NCI-H526 (cell line): ENCODE data around the gene MTX3.

ENCODE experiments used
- DNase-seq, 2 experiments: peaks; one replicate each; lab custom pipeline; 2025; lab: John Stamatoyannopoulos, UW

The MTX3 gene

DNA sequence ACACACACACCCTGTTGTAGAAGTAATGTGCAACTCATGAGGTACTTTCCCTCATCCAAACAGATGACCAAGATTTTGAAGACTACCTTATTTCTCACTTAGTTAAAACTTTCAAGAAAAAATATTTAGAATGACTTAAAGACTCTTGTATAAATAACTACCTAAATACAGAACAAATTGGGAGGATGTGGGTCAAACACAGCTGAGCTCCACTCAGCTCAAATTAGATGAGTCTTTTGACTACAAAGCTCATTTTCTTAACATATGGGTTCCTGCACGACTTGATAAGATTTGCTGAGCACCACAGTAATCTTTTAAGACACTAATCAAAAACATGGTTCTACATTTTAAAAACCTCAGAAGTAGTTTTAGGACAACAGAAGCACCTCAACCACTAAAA lies 8.9 kb downstream of the MTX3 start:
- DNase-seq, result no peak

DNA sequence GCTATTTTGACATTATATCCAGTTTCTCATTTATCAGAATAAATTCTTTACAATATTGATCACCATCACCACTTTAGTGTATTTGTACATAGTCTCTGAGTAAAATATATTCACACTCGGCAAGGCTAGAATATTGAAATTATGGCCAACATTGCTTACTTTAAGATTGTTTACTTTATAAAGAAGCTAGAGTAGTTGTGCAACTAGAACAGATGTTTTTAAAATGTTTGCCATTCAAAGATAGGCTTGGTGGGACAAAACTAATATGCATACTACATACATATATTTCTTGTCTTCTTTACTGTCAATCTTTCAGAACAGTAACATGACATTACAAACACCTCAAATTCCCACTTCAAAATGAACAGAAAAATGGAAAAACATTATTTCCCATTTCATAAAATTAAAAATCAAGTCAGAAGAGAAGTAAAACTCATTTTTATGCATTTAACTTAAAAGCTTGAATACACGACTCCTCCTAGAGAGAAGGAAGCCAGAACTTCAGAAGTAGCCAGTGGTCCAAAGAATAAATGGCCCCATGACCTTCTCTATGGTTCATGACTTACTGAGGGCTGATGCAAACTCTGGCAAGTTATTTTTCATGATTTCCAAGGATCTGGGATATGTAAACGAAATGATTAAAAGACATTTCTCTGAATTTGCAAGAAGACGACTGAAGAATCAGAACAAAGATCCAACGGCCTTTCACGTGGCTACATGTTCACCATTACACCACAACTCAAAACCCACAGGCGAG lies 14.1 kb downstream of the MTX3 start:
- DNase-seq, result no peak

DNA sequence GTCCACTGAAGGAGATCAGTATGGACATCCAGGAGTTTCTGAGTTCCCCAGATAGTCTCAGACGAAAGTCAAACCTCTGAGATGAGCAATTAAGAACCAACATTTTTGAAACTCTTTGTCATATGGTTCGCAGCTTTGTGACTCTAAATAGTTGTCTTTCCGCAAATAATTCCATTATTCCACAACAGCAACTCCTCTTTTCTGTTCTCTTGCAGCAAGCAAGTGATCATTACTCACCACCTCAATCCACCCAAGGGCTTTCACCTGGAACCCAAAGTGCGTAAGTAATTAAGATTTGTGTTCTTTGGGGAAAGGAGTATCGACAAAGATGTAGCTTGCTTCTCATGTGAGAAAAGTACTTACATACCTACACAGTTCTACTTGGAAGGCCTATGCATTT lies 15.6 kb downstream of the MTX3 start:
- no peak for DNase-seq

DNA sequence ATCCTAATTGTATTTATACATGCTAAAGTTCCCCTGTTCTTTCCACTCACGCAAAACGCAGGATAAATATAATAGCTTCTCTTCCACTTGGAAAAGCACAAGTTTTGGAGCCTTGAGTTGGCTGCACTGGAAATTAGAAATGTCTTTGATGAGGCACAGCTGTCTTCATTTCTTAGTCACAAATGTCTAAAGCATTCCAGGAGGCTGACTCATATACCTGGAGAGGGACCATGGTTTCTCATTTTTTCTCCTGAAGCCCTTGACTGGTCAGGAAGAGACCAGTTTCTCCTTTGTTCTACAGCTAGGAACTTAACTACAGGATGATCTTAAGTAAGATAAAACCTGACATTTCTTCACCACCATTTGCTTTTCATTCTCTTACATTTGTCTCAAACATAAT lies 16.2 kb downstream of the MTX3 start:
- DNase-seq, result no peak

DNA sequence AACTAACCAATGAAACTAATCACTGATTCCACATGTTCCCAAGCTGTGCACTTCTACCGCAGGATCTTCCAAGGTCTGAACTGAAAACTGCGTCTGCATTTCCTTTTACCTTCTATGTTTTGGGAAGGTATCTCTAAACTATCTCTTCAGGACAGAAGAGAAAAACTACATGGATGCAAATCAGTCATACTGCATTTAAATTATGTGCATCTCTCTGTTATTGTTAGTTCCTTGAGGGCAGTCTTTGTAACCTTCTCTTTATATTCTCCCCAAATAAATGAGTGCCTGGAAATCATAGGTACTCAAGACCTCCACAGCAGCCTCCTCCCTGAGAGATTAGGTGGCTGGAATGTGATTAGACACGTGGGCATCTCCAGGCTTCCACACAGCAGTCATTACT lies 17.1 kb downstream of the MTX3 start:
- no peak for DNase-seq

DNA sequence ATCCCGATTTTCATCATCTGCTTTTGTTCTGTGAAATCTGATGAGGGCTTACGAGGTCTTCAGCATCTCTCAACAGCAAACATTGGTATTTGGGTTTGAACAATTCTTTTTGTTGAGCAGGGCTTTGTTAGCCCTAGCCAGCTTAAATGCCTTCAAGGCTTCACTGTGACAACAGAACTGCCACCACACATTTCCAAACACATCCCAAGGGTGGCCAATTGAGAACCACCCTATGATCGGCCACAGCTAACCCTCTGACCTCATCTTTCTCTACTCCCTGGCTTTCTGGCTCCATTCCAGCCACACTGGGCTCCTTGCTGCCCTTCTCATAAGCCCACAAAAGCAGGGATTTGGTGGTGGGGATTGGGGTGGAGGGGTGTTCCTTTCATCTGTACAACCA lies 17.6 kb downstream of the MTX3 start:
- no peak for DNase-seq

DNA sequence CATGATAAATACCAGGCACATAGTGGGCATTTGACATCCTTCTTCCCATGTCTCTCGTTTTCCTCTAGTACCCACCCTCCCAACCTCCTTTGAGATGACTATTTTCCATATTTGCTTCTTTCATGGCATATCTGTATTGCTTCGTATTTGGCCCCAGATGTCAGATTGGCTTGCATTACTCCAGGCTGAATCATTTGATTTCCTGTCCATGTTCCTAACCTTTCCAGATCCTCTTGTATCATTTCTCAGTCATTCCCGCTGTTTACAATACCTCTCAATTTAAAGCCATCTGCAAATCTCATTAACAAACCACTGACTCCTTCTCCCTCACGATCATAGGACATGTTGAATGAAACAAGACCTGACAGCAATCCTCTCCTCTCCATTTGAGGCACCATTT lies 19.9 kb downstream of the MTX3 start:
- no peak for DNase-seq

DNA sequence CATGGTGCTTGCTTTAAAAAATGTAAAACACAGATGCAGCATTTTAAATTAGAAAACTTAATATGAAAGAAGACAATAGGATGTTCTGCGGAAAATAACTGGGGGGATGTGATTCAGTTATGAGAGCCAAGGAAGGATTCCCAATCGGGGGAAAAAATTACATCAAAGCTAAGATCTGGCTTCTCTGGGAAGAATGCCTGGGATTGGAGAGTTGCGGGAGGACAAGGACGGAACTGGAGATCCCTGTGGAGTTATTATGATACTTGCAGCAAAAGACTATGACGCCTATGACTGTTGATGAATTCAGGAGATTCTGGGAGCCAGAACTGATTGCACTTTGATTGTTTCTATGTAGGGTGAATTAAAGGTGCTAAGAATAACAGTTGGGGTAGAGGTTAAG lies 24.6 kb downstream of the MTX3 start:
- no peak for DNase-seq

DNA sequence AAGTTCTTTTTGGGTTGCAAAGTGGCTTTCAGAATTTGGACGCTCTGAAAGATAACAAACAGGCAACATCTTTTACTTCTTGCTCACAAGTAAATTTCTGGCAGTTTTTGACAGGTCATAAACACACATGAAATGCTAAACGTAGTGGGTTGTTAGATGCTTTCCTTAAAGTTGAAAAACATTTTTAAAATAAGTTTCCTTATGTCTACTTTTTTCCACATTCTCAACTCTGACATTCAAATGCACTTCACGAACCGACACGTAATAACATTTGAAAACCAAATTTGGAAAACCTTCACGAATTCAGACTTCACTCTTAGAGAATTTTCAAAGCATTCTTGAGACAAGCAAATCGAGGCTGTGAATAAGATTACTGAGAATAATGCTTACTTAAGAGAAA lies 26.9 kb downstream of the MTX3 start:
- no peak for DNase-seq

DNA sequence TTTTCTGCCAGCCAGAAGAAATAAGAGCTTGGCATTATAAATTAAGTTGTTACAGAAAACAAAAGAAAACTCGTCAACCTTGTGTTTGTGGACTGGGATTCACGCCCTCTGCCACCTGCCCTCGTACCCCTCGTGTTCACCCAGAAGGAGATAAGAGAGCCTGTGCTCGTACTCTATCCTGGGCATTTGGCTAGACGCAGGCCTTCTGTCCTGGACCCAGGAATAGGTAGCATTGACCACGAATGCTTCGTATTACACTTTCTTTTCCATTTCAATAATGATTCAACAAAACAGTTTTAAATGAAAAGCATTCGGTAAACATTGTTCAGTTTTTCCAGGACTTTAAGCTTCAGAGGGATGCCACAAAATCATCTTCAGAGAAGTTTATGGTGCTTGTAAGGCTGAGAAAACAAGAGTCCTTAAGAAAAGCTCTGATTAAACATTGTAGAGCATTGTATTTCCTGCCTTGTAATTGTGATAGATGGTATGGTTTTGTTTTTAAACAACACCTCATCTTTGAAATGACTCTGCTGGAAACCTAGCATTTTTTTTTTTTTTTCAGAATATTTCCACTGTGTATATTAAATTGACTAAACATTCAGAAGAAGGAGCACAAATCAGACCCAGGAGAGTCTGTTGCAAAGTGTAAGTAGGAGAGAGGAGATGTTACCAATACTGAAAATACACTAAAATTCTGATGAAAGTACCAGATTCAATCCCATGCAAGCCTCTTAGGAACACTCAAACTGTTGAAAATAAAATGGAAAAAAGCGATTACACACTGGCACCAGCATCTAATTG lies 27.6 kb downstream of the MTX3 start:
- DNase-seq, result no peak

DNA sequence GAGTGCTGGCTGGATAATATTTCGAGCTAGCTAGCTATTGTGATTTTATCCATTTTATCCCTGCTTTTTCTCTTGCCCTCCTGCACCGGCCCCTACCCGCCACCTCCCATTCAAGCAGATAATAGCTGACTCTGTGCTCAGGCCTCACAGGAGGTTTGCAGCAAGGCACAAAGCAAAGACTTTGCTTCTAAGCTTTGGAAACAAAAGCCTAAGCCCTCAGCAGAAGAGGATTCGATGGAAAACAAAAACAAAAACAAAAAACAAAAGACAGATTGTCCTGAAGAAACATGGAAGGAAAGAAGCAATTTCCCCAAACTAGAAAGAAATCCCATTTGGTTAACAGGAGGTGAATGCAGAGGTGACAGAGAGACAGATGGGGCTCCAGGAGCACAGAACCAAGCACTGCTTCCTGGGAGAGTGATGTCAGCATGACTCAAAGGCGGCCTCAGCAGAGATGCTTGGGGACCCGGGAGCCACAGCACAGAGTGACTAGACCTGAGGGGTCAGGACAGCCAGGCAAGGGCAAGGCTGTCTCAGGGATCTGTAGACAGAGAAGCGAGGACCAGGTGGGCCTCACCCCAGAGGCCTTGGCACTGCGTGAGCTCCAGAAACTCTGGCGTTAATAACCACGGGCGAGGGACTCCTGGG lies 28.4 kb downstream of the MTX3 start:
- no peak for DNase-seq

DNA sequence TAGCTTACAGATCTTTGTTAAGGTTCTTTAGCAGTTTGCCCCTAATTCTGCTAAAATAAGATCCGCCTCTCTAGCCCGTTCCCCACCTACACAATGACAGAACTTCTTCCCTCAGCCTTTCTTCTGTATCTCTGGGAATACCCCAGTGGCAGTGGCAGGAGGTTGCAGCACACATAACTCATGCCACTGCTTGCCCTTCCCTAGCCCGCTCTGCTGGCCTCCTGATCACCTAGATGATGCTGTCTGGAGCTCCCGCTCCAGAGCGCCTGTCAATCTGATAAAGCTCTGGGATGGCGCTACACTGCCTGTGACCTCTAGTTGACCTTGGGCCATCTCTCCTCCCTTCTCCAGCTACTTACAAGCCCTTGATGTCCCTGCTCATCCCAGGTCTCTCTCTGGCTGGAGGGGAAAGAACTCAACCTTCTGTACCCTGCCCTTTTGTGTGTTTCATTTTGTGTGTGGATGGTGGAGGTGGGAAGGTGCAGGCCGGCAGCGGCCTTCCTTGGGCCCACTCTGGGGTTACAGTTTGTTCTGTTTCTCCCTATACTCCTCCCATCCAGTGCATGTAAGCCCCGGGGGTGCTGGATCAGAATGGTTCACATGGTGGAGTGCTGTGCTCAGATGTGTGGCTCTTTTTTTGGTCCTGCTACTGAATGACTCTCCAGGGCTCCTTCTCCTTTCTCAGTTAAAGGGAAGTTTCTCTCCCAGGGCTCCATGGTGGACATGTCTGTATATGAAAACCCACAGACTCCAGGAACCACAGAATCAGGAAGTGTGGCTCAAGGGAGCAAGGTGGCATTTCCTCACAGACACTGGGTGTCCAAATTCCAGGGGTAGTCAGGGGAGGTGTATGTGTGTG lies 29.1 kb downstream of the MTX3 start:
- DNase-seq, result no peak

DNA sequence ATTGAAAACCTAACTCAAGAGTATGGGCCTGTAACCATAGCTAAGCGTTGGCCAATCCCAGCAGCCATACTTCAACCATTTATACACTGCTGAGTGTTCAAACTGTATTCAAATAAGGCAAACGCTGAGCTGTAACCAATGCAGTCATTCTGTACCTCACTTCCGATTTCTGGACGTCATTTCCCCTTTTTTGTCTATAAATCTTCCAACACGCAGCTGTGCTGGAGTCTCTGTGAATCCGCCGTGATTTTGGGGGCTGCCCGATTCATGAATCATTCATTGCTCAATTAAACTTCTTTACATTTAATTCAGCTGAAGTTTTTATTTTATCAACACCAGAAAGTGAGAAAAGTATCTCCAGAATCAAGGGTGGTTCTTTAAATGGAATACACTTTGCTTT lies 31.7 kb downstream of the MTX3 start:
- DNase-seq, result no peak

DNA sequence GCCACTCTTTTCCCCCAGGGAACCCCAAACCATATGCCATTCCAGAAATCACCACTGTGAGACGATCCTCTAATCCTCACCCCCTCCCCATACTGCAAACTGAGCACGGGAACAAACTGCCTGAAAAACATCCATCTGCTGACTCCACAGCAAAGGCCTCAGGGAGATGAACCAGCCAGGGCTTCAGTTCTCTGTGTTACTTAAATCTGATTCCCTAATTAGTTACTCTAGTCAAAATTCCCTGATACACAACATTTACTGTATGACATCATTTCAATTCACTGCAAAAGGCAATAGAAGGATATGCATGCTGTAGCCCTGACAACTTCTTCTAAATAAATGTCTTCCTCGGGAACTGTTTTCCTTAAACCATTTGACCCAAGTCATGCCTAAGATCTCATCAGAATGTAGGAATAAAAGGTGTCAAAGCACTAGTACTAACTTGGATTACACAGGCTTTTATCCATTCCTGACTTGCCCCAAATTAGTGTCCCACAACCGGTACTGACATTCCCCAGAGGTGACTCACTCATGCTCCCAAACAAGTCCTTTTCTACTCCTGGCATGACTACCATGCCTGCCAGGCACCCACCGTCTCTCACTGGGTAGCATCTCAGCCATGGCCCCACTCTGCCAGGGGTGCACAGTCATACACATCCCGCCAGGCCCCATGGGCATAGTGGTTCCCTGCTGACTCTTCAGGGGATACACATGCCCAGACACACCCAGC lies 35.0 kb downstream of the MTX3 start:
- no peak for DNase-seq

DNA sequence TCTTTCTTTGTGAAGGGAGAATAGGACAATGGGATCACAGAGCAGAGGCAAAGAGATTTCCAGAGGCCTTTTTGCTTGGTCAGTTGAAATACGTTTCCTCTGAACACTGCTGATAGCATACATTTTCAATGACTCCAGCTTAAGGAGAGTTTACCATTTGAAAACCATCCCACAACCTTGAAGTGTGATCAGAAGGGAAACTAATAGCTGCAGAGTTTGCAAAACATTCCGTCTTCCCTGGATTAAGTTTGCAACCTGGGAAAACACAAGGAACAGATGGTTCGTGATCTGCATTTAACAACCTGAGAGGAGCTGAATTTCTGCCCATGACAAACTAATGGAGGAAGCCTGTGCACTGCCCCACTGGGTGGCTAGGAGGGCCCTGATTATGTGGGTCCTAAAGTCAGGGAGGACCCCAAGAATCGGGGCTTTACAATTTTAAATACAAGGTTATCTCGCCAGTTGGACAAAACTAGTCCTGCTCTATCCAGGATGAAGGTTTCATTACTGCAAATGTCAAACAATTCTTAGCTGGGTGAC lies 35.6 kb downstream of the MTX3 start:
- DNase-seq, result no peak

DNA sequence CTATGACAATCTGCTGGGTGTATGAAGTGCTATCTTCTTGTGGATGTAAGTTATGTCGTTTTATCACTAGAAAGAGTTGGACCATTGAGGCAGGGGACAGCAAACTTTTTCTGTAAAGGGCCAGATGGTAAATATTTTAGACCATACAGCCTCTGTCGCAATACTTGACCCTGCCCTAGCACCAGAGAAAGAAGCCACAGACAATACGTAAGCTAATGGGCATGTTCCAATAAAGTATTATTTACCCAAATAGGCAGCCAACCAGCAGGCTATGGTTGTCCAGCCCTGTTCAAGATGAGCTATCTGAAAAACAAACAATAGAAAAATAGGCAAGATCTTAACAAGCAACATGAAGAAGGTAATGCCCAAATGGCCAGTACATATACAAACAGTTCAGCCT lies 36.4 kb downstream of the MTX3 start:
- DNase-seq, result no peak

DNA sequence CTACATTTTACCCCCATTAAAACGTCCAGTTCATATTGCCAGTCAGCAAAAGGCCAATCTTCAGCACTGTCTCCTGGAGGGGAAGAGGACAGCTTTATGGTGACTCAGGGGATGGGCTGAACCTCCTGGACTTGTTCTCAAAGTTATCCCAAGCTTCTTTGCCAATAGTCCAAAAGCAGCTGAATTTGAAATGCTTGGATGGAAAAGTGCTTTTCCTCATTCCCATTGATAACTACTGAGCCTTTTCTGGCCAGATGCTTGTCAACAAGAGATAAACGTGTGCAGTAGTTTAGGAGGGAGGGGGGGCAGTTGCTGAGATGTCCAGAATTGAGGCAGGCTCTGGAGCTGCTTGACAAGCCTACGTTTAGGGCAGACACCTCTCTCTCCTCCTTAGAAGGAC lies 43.5 kb downstream of the MTX3 start:
- DNase-seq, result no peak

DNA sequence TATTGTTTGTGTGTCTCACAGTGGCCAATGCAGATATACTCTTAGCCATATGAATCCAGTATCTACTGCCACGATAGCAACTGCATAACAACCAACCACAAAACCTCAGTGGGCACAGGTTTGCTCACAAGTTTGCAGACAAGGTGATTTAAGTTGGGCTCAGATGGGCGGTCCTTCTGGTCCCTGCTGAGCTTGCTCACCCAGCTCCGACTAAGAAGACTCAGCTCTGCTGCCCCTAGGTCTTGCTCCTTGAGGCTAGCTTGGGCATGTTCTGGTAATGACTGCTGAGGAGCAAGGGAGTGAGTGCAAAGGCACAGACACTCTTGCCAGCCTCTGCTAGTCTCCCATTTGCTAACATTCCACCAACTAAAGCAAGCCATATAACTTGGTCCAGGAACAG lies 52.6 kb downstream of the MTX3 start:
- no peak for DNase-seq

DNA sequence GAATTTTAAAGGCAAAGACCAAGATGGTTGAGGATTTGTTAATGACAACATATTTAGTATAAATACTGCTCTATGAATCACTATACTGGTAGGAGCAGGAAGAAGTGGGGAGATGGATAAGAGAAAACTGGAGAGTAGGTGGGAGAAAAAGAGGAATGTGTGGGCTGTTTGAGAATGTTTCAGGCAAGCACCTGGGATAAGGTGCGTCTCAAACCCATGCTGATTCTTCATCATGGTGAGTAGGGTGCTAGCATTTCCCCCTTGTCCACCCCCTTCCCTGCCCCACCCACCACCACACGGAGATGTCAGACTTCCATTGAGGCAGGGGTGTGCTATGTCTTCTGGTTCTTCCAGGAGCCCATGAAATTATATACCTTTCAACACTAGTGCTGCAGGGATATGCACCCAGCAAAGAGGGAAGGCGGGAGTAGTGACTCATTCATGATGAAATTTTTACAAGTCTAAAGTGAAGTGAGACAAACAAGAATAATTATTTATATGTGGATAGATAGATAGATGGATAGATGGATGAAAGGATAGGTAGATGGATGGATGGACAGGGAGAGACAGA lies 54.3 kb downstream of the MTX3 start:
- DNase-seq, result no peak

DNA sequence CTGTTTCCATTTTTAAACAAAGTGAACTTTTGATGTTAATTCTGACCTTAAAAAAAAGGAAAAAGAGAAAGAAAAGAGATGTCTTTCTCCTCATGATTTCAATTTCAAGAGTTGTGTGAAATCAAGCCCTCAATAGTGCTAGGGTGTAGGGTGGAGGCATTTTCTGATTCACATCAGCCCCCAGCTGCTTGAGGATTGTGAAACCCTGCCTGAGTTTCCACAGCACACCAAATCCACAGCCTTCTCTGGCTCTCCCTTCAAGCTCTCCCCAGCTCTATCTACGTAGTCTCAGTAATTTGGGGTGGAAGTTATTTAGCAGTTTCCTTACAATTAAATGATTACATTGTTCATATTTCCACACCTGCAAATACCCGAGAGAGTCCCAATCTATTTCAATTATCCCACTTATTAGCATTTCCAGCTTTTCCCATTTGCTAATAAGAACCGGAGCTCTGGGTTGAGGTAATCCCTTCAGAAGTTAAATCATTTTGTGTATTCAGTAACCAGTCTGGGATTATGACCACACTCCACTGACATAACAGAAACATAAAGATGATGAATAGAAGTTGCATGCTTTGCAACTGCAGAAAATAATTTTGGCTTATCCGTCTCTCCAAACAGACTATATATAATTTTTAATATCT lies 54.9 kb downstream of the MTX3 start:
- no peak for DNase-seq
